ENCODE measurements around the gene GAL.

- TF ChIP-seq SIN3A (IDR thresholded peaks at IDR 0.05; ENCODE audit: borderline replicate concordance, insufficient read depth, low read length) (no peak), TAF1 (IDR thresholded peaks at IDR 0.05; ENCODE audit: borderline replicate concordance, insufficient read depth, low read length) (no peak), REST (IDR thresholded peaks at IDR 0.05; ENCODE audit: insufficient read depth in 1 of 2, low read depth in 2 of 2, low read length in 2 of 2) (no peak), POLR2AphosphoS5 (IDR thresholded peaks at IDR 0.05; ENCODE audit: low read depth, low read length) (no peak), FOXP2 (optimal IDR thresholded peaks at IDR 0.05; ENCODE audit: borderline replicate concordance, extremely low read depth, extremely low read length, insufficient read depth) (no peak)
These were observed at the start of gene GAL for GRCh38 chr11:68684385-68685356.
